SK-N-SH (cell line): ENCODE data around the gene SRBD1.

ENCODE experiments used
- CHD2 ChIP-seq: fragments of 150-350 bp; IDR thresholded peaks from 2 replicates; pipeline ENCODE4 v1.6.1; 2018; ENCODE audit warnings: low read length; ENCODE audit not compliant: partially characterized antibody
- CTCF ChIP-seq: fragments of 200-600 bp; sonication (generic); IDR thresholded peaks from 2 replicates; pipeline ENCODE4 v1.6.1; 2017; ENCODE audit warnings: antibody characterized with exemption, mild to moderate bottlenecking, moderate library complexity
- FOXJ3 ChIP-seq: sonication (generic); formaldehyde crosslinking; IDR thresholded peaks from 2 replicates; pipeline ENCODE4 v1.5.1; 2020; ENCODE audit warnings: mild to moderate bottlenecking, missing genetic modification reagents
- GABPA ChIP-seq: IDR thresholded peaks from 2 replicates; pipeline ENCODE4 v1.4.0; 2012; ENCODE audit warnings: low read depth, mild to moderate bottlenecking
- MAX ChIP-seq: IDR thresholded peaks from 2 replicates; pipeline ENCODE4 v1.4.0; 2012; ENCODE audit warnings: low read depth
- RAD21 ChIP-seq: IDR thresholded peaks from 2 replicates; pipeline ENCODE4 v1.6.1; 2012; ENCODE audit warnings: mild to moderate bottlenecking, low read length
- TAF1 ChIP-seq: IDR thresholded peaks from 2 replicates; pipeline ENCODE4 v1.6.1; 2012; ENCODE audit warnings: low read depth, mild to moderate bottlenecking, low read length, moderate library complexity, borderline replicate concordance
- TEAD4 ChIP-seq: IDR thresholded peaks from 2 replicates; pipeline ENCODE4 v1.4.0; 2012; ENCODE audit warnings: mild to moderate bottlenecking, borderline replicate concordance; ENCODE audit not compliant: insufficient read depth
- YY1 ChIP-seq: IDR thresholded peaks from 2 replicates; pipeline ENCODE4 v1.4.0; 2012; ENCODE audit warnings: low read depth, mild to moderate bottlenecking
- ZBTB33 ChIP-seq: IDR thresholded peaks from 2 replicates; pipeline ENCODE4 v1.4.0; 2012; ENCODE audit warnings: low read depth, borderline replicate concordance

DNA sequence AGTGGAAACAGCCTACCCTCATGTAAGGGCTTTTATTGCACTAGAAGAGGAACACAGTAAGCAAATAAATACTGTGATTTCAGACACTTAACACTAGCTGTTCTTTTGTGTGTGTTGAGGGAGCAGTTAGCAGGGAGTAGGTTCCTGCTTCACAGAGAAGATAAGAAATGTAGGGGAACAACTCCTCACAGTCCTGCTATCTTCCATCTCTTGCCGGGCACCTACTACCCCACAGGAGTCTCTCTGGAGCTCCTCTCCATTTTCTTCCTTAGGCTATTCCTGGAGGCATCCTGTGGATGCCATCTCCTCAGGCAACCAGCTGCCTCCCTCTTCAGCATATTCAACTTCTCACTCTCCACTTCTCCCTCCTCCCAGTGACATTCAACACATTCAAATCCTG, 145.0 kb downstream of the SRBD1 start:
- TF ChIP-seq RAD21, result no peak
- TF ChIP-seq CTCF, result no peak
- TF ChIP-seq CHD2, result no peak
- no peak for TF ChIP-seq ZBTB33
- no peak for TF ChIP-seq FOXJ3
- TF ChIP-seq YY1, result no peak
- no peak for TF ChIP-seq TEAD4
- no peak for TF ChIP-seq TAF1
- TF ChIP-seq MAX, result no peak
- no peak for TF ChIP-seq GABPA
